Renal pelvis (tissue), 4 donors: ENCODE results near the gene FGFRL1. TPM values are rescaled to one million over a fixed set of nuclear protein-coding genes. Genes with fewer than 3 reads are reported as not detected.
"Not testable (repeated sequence)": the region's sequence is repeated elsewhere in the genome, so short reads cannot be mapped to it uniquely, and the experiment has no call there.

Experiments used
- DNase-seq: peaks from one replicate; pipeline ENCODE4 v3.0.0-alpha.2; 2013
- polyA plus RNA-seq, 3 donors: library from polyadenylated mRNA; unstranded; fragments of 120-200 nt; gene quantifications; one replicate each; pipeline ENCODE4 v1.2.1, GENCODE V29; 2013; ENCODE audit not compliant: insufficient read length in 3 of 3

FGFRL1 gene
- polyA plus RNA-seq, 3 donors = 42.6 to 43.8 (median 42.9) TPM

- DNase-seq = no peak
These were observed 39.5 kb upstream of the FGFRL1 start for GRCh38 chr4:971666-972500.

GRCh38 chr4:972651-973424 is 38.6 kb upstream of the FGFRL1 start:
- DNase-seq = no peak

GRCh38 chr4:973431-974397 is 37.7 kb upstream of the FGFRL1 start, which contains the start of gene DGKQ:
Gene DGKQ, minus strand, starts transcription at chr4:973569. Its CDS starts 87 bp downstream, at chr4:973482.
- DNase-seq = peak; percentile 75

DNA sequence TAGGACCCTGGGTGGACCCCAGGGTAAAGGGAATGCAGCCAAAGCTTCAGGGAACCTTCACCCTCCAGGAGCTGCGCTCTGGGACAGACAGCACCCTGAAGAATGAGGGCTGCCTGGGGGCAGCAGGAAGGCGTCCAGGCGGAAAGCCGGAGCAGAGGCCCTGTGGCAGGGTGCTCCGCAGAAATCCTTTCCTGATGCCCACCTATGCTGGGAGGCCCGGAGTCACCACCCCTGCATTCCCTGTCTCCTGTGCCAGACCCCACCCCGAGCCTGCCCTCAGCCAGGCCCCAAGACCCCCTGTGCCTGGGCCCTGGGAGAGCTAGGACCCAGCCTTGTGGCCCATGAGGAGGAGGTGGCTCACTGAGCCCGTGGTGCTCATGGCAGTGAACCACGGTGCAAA is 36.8 kb upstream of the FGFRL1 start:
- no peak for DNase-seq

GRCh38 chr4:976016-976415 is 35.4 kb upstream of the FGFRL1 start:
- DNase-seq = not testable (repeated sequence)

GRCh38 chr4:978957-979701 is 32.3 kb upstream of the FGFRL1 start:
- DNase-seq = no peak

DNA sequence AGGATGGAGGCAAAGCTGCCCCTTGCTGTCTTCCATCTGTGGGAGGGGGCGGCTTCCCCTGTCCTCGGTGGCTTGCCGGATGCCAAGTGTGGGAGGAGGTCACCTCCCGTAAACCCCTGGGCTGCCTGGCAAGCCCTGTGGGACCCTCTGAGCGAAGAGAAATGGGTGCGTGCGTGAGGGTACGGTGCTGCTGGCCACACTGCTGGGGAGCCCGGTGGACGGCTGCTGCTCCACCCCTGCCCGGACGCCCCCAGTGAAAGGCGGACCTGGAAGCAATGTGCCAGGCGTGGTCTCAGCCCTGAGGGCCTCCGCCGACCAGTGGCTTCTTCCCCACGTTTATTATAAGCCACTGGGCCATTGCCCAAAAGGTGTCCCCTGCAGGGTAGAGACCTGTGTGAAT is 29.1 kb upstream of the FGFRL1 start:
- DNase-seq = no peak

DNA sequence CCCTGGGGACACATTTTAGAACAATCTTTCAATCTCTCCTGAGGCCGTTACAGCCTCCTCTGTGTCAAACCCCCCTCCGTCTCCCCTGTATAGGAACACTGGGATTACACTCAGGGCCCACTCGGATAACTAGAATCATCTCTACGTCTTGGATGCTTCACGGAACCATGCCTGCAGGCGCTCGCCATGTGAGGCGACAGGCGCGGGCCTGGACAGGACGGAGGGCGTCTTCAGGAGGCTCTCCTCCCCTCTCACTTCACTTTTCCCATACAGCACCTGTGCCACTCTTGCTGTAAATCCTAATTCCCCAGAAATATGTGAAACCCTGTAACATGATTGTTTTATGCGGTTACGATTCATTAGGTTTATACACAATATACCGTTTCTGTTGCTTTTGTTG is 28.6 kb upstream of the FGFRL1 start:
- DNase-seq = no peak

DNA sequence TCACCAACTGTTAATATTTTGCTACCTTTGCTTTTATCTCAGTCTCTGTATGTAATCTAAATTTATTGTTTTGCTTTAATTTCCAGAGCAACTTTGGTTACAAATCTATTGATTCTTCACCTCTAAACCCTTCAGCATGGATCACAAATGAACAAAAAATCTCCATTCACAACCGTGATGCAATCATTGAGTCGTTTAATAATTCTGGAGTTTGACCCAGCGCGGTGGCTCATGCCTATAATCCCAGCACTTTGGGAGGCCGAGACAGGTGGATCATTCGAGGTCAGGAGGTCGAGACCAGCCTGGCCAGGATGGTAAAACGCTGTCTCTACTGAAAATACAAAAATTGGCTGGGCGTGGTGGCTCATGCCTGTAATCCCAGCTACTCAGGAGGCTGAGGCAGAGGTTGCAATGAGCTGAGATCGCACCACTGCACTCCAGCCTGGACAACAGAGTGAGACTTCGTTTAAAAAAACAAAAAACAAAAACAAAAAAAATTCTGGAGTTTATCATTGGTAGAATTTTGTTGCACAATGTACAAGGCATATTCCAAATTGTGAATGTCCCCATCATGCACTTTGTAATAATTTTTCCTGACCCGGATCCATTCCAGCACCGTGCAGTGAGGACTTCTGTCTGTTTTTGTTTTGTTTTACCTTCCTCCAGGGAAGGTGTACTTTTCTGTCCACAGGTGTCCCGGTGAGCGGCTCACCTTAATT is 26.9 kb upstream of the FGFRL1 start:
- no peak for DNase-seq

DNA sequence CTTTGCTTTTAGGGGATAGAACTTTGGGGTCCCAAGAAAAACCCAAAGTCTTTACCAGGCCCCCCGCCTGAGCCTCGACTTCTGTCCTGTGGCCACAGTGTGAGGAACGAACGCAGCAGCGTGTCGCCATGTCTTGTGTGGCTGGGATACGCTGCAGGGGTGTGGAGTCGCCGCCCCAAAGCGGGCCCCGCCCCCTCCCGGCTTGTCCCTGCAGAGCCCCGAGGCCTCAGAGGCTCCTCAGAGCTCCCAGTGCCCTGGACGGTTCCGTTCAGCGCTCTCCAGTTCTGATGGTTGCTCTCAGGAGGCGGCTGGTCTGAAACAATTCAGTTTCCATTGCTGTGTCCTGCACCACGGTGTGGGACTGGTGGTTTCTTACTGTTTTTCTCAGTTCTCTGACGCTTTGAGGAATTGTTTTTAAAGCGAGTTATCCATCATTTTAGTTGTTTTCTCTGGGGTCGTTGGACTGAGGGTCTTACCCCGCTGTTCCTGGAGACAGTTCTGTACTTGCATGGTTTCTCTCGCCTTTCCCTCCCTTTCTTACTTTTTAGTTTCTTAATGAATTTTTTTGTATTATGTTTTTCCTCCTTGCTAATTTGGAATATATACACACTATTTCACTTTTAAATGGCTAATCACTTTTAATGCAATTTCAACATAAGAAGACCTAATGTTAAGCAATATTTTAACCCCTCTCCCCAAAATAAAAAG is 26.1 kb upstream of the FGFRL1 start:
- no peak for DNase-seq

- DNase-seq = no peak
These were observed 25.0 kb upstream of the FGFRL1 start for GRCh38 chr4:986428-986878.

- DNase-seq = peak; percentile 78
These were observed 24.4 kb upstream of the FGFRL1 start, which contains the start of gene IDUA for GRCh38 chr4:986879-987623. Gene IDUA, plus strand, starts transcription at chr4:987044. Its CDS starts 41 bp downstream, at chr4:987085.

DNA sequence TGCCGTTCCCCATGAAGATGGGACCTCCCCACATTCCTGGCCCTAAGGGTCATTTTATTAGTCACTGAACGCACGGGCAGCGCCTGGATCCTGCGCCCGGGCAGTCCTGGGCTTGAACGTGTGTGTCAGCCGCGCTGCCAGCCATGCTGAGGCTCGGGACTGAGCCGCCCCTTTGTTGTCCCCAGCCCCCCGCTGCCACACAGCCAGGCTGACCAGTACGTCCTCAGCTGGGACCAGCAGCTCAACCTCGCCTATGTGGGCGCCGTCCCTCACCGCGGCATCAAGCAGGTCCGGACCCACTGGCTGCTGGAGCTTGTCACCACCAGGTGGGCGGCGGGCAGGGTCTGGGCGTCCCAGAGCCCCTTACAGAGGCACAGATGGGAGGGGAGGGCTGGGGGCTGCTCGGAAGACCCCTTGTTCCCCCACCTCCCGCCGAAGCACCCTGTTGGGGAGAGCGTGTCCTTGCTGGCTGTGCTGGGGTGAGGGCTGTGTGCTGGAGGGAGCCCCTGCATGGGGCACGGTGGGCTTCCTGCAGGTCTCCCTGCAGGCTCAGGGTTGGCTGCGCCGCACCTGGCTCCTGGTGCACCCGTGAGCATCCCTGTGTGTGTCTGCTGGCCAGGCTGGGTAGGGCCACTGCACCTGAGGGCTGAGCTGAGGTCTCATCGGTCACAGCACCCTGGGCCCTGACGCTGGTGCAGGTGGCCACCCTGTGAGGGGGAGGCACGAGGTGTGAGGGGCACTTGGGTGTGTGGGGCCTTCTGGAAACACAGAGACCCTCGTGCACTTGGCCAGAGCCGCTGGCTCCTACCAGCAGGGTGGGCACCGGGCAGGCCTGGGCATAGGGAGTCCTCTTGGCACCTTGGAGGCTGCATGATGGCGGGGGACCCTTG is 23.6 kb upstream of the FGFRL1 start:
- no peak for DNase-seq

GRCh38 chr4:988726-989721 is 22.4 kb upstream of the FGFRL1 start:
- DNase-seq = no peak

DNA sequence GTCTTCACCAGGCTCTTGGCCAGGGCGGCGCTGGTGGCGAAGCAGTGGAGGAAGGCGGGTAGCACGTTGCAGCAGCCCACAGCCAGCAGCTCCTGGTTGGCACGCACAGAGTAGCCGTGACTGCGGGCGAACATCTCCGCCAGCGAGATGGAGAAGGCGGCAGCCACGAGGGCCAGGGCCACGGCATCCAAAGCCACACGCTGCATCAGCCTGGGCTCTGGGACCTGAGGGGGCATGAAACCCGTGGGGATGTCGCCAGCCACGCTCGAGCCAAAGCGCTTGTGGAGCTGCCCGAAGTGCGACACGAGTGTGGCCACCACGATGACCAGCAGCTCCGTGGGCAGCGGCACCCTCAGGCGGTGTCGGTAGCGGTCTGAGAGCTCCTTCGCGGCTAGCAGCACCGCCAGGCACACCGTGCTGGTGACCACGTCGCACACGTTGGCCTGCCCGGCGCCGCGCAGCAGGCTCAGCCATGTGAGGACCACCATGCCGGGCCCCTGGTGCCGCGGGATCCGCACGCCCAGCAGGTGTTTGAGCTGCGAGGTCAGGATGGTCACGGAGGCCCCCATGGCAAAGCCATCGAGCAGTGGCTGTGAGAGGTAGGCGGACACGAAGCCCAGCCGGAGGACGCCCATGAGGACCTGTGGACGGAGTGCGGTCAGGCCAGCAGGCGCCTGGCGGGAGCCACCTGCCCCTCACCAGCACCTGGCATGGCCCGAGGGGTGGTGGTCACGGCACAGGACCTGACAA is 21.5 kb upstream of the FGFRL1 start:
- DNase-seq = no peak
